Measurements from ENCODE around the gene HOXA5.

GRCh38 chr7:27092819-27093110, 50.7 kb downstream of the HOXA5 start:
- TF ChIP-seq, protein P1, sequence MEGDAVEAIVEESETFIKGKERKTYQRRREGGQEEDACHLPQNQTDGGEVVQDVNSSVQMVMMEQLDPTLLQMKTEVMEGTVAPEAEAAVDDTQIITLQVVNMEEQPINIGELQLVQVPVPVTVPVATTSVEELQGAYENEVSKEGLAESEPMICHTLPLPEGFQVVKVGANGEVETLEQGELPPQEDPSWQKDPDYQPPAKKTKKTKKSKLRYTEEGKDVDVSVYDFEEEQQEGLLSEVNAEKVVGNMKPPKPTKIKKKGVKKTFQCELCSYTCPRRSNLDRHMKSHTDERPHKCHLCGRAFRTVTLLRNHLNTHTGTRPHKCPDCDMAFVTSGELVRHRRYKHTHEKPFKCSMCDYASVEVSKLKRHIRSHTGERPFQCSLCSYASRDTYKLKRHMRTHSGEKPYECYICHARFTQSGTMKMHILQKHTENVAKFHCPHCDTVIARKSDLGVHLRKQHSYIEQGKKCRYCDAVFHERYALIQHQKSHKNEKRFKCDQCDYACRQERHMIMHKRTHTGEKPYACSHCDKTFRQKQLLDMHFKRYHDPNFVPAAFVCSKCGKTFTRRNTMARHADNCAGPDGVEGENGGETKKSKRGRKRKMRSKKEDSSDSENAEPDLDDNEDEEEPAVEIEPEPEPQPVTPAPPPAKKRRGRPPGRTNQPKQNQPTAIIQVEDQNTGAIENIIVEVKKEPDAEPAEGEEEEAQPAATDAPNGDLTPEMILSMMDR (conservative IDR thresholded peaks at IDR 0.05; ENCODE audit: low read length) = no peak
- TF ChIP-seq EZH2phosphoT487 (IDR thresholded peaks at IDR 0.05; ENCODE audit: borderline replicate concordance, low read depth, low read length) = no peak

Measured in OCI-LY7 (cell line).